HG03457 (cell line): ENCODE results near the gene PPM1K.
"Not testable (repeated sequence)": the region's sequence is repeated elsewhere in the genome, so short reads cannot be mapped to it uniquely, and the experiment has no call there.

Source experiments
- ATAC-seq: cut with Tn5 transposase; IDR thresholded peaks from one replicate; pipeline ENCODE4 v1.9.1; 2021; ENCODE audit warnings: moderate number of reproducible peaks; ENCODE audit not compliant: unreplicated experiment

The PPM1K gene

DNA sequence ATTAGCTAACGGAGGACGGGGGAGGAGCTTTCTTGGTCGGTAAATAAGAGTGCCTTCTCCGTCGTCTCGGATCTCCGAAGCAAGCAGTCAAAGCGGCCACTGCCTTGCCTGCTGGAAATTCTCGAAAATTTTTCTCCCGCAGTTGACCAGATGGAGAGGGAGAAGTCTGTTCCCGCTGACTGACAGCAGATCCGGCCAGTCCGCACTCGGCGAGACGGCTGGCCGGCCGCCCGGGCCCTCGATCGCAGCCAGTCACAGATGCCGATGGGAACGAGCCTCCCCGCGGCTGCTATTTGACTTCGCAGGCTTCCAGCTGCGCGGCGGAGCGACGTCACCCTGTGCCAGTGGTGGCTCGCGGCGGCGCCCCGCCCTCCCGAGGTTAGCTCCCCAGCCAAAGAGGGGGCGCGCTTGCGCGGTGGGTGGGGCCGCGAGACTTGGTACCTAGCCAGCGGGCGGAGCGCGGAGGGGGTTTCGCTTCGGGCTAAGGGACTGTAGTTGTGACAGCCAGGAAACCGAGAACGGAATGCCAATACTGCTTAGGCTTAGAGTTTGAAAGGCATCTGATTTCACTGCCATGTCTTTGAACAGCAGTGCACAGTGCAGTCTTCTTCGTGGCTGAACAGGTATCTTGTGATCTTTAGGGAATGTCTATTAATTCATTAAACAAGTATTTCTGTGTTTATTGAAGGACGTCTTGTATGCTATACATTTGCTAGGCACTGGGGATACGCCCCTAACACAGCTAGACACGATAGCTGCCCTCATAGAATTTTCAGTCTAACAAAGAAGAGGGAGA lies at the start of gene PPM1K:
PPM1K (minus strand) TSS at position 123 of the 796 bp plus-strand sequence. CDS start 5,978 bp downstream, outside the sequence.
- peak; percentile 88 for ATAC-seq

DNA sequence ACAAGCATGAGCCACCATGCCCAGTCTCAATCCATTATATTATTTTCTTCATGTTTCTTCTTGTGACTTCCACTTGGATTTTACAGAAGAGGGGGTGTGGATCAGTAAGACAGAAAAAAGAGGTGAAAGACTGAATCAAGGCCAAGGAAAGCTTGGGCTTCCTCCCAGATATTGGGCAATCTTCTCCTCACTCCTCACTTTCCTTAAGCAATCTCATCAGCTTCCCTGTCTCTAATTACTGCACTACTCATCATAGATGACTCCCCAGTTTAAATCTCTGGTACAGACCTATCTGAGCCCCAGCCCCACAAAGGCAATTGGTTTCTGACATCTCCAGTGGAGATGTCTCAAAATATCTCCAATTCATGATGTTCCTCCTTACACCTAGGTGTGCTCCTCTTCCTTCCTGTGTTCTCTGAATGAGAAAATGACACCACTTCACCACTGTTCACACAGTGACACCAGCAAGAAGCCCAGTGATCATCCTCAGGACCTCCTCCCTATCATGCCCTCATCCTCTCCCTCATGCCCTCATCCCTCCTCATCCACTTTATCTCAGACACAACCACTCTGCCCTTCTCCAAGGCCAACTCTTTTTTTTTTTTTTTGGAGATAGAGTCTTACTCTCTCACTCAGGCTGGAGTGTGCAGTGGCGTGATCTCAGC lies 49.5 kb upstream of the PPM1K start:
- ATAC-seq, result no peak

DNA sequence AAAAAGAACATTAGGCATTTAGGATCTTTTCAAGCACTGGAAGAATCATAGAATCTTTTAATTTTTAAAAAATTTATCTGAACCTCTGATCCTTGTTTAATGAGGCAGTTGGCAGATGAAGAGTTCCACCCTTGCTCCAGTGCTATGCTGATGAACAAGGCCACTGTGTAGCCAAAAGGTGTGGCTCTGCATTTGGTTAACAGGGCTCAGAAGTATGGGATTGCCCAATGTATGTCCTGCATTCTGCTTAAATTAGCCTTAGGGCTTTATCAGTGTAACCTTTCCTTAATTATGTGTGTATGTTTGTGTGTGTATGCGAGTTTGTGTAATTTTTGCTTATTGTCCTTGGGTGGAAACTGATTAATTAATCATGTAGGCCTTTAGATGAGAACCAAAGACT lies 43.3 kb upstream of the PPM1K start:
- no peak for ATAC-seq

DNA sequence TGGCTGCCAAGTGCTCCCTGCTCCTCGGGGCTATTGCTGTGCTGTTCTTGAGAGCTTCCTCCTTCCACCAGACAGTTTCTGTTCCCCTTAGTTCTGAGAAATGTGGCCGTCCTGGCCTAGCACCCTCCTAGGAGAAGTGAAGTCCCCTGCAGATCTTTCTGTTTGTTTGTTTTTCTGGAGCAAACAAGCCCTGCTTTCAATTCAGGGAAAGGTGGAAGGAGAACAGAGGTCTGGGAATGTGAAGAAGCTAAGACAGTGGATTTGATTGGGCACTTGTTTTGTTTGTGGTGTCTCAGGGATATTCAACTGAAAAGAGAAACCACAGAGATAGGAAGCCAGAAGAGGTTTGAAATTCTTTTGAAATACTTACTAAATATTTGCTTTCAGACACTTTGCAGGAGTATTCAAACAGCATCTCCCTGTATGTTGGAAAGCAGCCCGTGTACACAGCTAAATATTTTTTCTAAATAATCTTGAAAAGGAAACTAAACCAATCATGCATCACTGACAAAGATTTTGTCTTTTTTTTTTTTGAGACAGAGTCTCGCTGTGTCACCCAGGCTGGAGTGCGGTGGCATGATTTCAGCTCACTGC lies 36.5 kb upstream of the PPM1K start:
- peak; percentile 98 for ATAC-seq

DNA sequence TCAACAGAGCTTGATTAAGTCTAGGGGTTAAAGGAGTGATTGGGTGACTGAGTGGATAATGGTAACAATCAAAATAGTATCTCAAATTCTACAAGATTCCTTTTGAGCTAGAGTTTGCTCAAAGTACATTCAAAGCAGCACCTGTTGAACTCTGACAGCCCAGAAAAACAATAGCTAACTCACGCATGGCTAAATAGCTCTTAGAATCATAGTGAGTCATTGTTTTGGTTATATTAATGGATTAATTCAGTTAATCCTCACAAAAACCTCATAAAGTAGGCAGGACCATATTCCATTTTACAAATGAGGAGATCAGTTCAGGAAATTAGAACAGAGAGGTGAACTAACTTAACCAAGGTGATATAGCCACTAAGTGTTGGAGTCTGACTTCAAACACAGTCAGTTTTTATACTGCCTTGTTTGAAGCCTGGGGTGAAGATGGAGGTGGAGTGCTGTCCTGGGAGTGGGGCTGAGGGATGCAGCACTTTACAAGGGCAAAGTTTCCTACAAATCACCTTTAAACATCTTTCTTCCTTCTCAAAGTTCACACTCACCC lies 35.9 kb upstream of the PPM1K start:
- ATAC-seq, result peak; percentile 40

DNA sequence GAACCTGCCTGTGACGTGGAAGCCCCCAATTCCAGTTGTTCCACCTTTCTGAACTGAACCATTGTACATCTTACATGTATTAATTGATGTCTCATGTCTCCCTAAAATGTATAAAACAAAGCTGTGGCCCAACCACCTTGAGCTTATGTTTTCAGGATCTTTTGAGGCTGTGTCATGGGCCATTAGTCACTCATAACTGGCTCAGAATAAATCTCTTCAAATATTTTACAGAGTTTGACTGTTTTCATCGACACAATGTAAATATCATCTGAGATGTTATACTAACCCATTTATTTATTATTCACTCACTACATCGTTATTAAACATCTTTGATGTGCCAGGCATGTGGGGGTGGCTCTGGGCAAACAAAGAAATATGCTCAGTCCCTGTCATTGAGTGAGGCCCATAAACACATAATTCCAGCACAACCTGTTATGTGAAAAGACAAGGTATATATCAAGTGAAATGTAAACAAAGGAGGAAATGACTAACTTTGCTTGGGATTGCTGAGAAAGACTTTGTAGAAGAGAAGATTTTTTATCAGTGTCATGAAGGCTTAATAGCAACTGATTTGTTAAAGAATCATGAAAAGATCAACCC lies 34.5 kb upstream of the PPM1K start:
- ATAC-seq, result no peak

DNA sequence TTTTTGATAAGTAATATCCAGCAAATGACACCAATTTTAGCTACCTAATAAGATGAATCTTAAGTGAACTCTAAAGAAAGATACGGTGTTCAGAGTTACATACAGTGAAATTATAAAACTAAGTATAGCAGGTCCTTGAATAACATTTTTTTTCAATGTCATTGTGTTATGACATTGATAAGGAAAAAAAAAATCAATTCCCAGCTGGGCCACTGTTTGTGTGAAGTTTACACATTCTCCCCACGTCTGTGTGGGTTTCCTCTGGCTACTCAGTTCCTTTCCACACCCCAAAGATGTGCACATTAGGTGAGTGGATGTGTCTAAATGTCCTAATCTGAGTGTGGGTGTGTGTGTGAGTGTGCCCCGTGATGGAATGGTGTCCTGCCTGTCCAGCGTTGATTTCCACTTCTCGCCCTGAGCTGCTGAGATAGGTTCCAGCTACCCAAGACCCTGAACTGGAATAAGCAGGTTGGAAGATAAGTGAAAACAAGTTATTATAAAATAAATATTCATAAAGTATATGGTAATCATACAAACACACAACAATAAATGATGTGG lies 31.2 kb upstream of the PPM1K start:
- ATAC-seq, result no peak

DNA sequence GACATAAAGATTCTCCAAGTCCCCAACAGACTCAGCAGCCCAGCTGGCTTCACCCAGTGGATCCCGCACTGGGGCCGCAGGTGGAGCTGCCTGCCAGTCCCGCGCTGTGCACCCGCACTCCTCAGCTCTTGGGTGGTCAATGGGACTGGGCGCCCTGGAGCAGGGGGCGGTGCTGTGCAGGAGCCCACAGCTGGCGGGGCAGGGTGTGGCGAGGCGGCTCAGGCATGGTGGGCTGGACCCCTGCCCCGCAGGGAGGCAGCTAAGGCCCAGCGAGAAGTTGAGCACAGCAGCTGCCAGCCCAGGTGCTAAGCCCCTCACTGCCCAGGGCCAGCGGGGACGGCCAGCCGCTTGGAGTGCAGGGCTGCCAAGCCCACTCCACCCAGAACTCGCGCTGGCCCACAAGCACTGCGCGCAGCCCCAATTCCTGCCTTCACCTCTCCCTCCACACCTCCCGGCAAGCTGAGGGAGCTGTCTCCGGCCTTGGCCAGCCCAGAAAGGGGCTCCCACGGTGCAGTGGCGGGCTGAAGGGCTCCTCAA lies 28.8 kb upstream of the PPM1K start:
- not testable (repeated sequence) for ATAC-seq

DNA sequence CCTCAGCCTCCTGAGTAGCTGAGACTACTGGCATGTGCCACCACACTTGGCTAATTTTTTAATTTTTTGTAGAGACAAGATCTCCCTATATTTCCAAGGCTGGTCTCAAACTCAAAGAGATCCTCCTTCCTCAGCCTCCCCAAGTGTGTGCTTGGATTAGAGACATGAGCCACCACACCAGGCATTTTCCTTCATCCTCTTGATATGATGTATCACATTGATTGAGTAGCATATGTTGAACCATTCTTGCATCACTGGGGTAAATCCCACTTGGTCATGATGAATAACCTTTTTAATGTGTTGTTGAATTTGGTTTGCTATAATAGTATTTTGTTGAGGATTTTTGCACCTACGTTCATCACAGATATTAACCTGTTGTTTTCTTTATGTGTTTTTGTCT lies 24.2 kb upstream of the PPM1K start:
- ATAC-seq, result no peak

DNA sequence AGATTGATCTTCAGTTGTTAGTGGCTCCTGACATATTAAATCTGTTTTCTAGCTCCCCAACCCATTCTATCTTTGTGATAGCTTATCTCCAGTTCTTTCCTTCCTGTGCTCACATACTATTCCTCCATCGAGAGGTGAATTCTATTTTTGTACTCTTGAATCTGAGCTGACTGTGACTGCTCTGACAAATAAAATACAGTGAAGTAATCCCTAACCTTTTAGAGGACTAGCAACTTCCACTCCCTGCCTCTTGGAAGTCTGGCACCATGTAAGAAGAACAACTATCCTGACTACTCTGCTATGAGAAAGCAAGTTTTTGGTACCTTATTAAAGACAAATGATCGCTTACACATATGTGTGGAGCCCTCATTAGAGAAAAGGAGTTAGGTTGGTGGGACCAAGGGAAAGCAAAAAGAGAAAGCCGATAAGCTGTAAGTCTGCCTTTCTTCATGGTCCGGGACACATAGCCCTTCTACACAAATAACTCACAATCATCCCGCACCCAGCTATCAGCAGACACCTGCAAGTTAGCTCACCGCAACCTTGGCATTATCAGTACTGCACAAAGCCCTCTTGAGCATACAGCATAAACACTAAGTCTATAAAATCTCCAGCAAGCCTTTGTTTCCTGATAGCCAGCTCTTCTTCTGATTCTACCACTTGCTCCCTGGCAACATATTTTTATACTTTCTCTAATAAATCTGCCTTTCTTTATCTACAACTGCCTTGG lies 13.5 kb upstream of the PPM1K start:
- no peak for ATAC-seq

DNA sequence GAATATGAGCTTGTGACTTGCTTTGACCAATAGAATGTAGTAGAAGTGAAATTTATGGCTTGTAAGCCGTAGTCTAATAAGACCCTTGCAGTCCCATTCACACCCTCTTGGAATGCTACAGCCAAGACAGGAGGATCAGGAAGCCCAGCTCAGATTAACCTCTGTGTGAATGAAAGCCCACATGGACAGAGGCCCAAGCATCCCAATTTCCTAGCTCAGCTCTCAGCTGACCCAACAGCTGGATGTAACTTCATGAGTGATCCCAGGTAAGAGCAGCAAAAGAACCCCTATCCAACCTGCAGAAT lies 12.8 kb upstream of the PPM1K start:
- no peak for ATAC-seq

DNA sequence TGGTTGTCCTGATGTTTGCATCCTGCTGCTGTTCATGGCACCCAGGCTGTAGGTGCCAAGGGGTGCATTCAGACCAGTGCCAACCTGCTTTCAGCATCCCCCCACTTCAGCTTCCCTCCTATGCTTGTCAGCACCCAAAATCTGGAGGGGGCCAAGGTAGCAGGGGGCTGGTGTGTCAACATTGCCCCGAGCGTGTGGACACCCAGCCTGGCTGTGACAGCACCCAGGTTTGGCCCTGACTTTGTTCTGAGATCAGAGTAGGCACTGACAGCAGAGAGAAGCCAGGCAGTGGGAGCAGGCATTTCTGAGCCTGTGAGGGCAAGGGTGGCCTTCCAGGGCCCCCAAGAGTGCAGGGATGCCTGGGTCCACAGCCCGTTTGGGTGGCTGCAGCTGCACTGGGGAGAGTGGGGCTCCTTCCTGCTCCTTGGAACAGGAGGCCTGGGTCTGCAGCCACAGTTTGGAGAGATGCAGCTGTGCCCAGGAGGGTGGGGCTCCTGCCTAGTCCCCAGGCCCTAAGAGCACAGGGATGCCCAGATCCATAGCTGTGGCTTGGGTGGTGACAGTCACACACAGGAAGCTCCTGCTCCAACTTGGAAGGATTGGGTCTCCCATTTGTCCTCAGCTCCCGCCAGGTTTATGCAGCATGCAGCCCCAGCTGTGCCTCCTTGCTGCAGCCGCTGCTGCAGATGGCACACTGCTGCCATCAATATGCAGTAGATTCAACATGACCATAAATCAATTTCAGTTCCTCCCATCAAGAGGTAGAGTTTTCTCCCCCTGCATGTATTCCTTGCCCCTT lies 12.3 kb upstream of the PPM1K start:
- ATAC-seq, result no peak

DNA sequence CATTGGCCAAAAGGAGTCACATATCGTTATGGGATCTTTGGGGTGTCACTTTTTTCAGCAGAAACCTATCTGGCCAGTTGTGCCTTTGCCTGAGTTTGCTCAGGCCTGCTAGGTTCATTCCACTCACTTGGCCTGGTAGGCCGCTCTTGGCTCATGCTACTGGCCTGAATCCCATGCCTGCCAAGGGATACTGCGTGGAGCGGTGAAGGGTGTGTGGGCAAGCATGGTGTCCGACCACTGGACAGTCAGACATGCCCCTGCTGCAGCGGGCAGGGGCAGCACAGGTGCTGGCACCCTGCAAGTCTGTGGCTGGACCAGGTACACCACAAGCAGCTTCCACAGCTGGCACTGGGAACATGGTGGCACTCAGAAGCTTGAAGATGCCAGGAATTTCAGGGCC lies 11.3 kb upstream of the PPM1K start:
- no peak for ATAC-seq

DNA sequence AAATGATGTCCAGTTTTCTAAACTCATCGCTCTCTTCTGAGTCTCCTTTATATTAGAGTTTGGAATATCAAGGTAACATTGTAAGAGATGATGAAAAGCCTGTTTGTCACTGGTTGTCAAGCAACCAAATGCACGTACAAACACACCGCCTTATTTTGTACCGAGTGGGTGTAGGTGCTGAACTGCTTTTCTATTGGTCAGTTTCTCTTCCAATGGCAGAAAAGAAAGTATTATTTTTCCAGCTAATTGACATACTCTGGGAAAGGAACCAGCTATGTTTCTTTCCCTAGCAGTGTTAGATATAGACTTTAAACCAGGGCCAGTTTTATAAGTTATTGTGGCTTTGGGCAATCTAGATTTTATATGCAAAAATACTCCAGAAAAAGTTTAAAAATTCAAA lies 6.6 kb upstream of the PPM1K start:
- no peak for ATAC-seq

DNA sequence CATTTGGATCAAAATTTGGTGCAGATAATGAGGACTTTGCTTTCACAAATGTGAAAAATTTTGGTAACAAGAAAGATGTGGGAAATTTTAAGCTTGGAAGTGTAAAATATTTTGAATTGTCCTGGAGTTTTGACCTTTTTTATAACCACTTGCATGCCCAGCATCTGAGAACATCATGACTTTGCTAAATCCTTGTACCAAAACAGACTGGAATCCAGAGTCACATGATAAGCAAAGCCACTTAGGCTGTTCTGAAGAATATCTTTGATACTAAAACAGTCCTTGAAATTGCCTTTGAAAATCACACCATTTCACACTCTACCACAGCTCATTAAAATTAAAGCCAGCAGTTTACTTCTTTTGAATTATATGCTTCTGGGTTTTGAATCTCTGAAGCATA lies 2.5 kb upstream of the PPM1K start:
- no peak for ATAC-seq

DNA sequence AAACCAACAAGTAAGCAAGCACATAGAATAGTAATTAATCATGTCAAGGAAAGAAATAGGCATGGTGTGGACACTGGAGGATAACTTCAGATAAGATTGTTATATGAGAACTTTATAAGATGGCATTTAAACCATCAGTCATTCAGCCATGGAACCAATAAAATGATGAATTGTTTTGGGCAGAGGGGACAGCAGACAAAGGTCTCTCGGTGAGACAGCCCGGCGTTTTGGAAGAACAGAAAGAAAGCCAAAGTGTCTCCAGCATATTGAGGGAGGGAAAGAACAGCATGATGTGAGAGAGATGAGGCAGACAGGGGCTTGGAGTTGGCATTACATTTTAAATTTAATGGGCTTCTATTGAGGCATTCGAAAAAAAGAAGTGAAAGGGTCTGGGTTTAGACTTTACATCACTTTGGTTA lies 883 bp upstream of the PPM1K start:
- ATAC-seq, result no peak

DNA sequence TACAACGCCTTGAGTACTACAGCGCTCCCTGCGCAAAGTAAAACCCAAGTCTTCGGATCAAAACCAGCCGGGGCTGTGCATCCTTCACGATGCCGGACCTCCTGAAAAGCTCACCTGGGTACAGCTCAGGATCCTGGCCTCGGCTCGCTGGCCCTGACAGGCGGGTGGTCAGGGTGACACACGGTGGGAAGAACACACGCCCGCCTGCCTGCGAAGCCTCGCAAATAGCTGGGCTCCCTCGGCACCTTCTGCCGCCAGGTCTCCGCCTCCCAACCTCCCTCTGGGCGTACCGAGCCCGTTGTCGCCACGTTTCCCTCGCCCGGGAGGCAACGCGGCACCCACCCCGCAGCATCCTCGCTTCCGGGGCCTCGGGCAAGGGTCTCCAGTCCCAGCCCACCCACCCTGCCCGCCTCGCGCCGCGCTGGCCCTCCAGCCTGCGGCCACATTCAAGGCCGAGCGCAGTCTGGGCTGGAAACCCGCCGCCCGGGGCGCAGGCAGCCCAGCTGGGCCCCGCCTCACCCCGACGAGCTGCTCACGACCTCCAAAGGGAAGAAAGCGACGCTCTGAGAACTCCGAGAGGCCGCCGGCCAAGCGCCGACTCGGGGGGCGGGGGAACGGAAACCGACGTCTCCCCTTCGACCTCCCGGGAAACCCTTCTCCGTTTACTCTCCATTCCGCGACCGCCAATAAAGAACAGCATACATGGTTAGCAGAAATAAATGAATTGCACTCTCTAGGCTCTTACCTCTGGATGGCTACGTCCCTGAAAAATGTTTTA lies 511 bp downstream of the PPM1K start:
- ATAC-seq, result peak; percentile 1

DNA sequence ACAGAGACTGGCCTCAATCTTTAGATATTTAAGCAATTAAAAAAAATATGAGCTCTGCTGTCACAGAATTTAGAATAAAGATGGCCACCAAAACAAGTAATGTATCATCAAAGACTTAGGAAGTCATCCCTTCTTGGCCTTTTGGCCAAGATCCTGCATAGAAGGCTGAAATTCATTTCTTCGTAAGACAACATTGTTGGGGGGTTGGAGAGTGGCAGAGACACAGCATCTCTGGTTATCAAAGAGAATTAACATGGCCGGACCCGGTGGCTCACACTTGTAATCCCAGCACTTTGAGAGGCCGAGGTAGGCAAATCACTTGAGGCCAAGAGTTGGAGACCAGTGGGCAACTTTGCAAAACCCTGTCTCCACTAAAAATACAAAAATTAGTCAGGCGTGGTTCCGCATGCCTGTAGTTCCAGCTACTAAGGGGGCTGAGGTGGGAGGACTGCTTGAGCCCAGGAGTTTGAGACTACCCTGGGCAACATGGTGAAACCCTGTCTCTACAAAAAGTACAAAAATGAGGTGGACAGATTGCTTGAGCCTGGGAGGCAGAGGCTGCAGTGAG lies 4.0 kb downstream of the PPM1K start:
- no peak for ATAC-seq
